MG63 (cell line): Measurements from ENCODE around the gene UST. TPM values are rescaled to one million over a fixed set of nuclear protein-coding genes. Genes with fewer than 3 reads are reported as not detected.

ENCODE experiments used
- DNase-seq: peaks from one replicate; pipeline ENCODE4 v3.0.0-alpha.2; 2020
- H3K27me3 ChIP-seq: fragments of 250-450 bp; sonication (Bioruptor Pico); 2 replicates; pipeline ENCODE4 v1.5.1; 2020; ENCODE audit warnings: mild to moderate bottlenecking, moderate library complexity
- H3K36me3 ChIP-seq: fragments of 250-450 bp; sonication (Bioruptor Pico); 2 replicates; pipeline ENCODE4 v1.5.1; 2020; ENCODE audit warnings: mild to moderate bottlenecking, moderate library complexity
- H3K4me3 ChIP-seq: fragments of 250-450 bp; sonication (Bioruptor Pico); 2 replicates; pipeline ENCODE4 v1.5.1; 2020; ENCODE audit warnings: mild to moderate bottlenecking, moderate library complexity
- H3K9me3 ChIP-seq: fragments of 250-450 bp; sonication (Bioruptor Pico); 2 replicates; pipeline ENCODE4 v1.5.1; 2020; ENCODE audit warnings: mild to moderate bottlenecking, moderate library complexity
- total RNA-seq: library from RNA; depleted of rRNA; stranded (reverse); fragments of >200 nt; shearing (Covaris generic); gene quantifications from 2 replicates; pipeline ENCODE4 v1.2.3, GENCODE V29; 2014; ENCODE audit warnings: low replicate concordance

The UST gene
- total RNA-seq, 1 experiment from 2014 or later, result 22.0 TPM

GRCh38 chr6:148808786-148809304, 62.0 kb downstream of the UST start:
- Histone ChIP-seq H3K4me3 (no peak overlapping the region), H3K9me3 (no peaks in the 10 kb centered on the region), H3K27me3 (no peaks in the 10 kb centered on the region), H3K36me3 (no peaks in the 10 kb centered on the region)
- DNase-seq, result no peak

GRCh38 chr6:148811459-148811858, 64.6 kb downstream of the UST start:
- Histone ChIP-seq H3K27me3 (no peaks in the 10 kb centered on the region), H3K9me3 (no peaks in the 10 kb centered on the region), H3K36me3 (no peaks in the 10 kb centered on the region), H3K4me3 (no peak overlapping the region)
- no peak for DNase-seq

GRCh38 chr6:148814082-148814790, 67.4 kb downstream of the UST start:
- Histone ChIP-seq H3K9me3 (no peaks in the 10 kb centered on the region), H3K27me3 (no peaks in the 10 kb centered on the region), H3K36me3 (no peaks in the 10 kb centered on the region), H3K4me3 (no peak overlapping the region)
- DNase-seq, result no peak

- DNase-seq, result no peak
- Histone ChIP-seq H3K9me3 (no peaks in the 10 kb centered on the region), H3K36me3 (no peaks in the 10 kb centered on the region), H3K27me3 (no peaks in the 10 kb centered on the region), H3K4me3 (no peak overlapping the region)
These were observed 68.0 kb downstream of the UST start for GRCh38 chr6:148814869-148815268.

GRCh38 chr6:148816117-148816516, 69.3 kb downstream of the UST start:
- Histone ChIP-seq H3K9me3 (no peaks in the 10 kb centered on the region), H3K27me3 (no peaks in the 10 kb centered on the region), H3K4me3 (no peak overlapping the region), H3K36me3 (no peaks in the 10 kb centered on the region)
- no peak for DNase-seq

GRCh38 chr6:148817689-148818088, 70.9 kb downstream of the UST start:
- DNase-seq, result no peak
- H3K36me3 ChIP-seq, result no peaks in the 10 kb centered on the region
- no peaks in the 10 kb centered on the region for H3K27me3 ChIP-seq
- no peaks in the 10 kb centered on the region for H3K9me3 ChIP-seq
- H3K4me3 ChIP-seq, result no peak overlapping the region

- DNase-seq, result no peak
- Histone ChIP-seq H3K27me3 (no peaks in the 10 kb centered on the region), H3K4me3 (no peak overlapping the region), H3K9me3 (no peaks in the 10 kb centered on the region), H3K36me3 (no peaks in the 10 kb centered on the region)
These were observed 72.2 kb downstream of the UST start for GRCh38 chr6:148818939-148819575.

GRCh38 chr6:148819852-148820251, 73.0 kb downstream of the UST start:
- no peak overlapping the region for H3K4me3 ChIP-seq
- no peak for DNase-seq
- H3K36me3 ChIP-seq, result no peaks in the 10 kb centered on the region
- no peaks in the 10 kb centered on the region for H3K27me3 ChIP-seq
- H3K9me3 ChIP-seq, result no peaks in the 10 kb centered on the region

GRCh38 chr6:148822819-148823218, 76.0 kb downstream of the UST start:
- no peak overlapping the region for H3K4me3 ChIP-seq
- no peaks in the 10 kb centered on the region for H3K36me3 ChIP-seq
- no peaks in the 10 kb centered on the region for H3K9me3 ChIP-seq
- DNase-seq, result no peak
- H3K27me3 ChIP-seq, result no peaks in the 10 kb centered on the region

GRCh38 chr6:148824291-148824690, 77.5 kb downstream of the UST start:
- DNase-seq, result no peak
- Histone ChIP-seq H3K36me3 (no peaks in the 10 kb centered on the region), H3K4me3 (no peak overlapping the region), H3K9me3 (no peaks in the 10 kb centered on the region), H3K27me3 (no peaks in the 10 kb centered on the region)

- Histone ChIP-seq H3K4me3 (no peak overlapping the region), H3K36me3 (no peaks in the 10 kb centered on the region), H3K9me3 (no peaks in the 10 kb centered on the region), H3K27me3 (no peaks in the 10 kb centered on the region)
- DNase-seq, result no peak
These were observed 78.1 kb downstream of the UST start for GRCh38 chr6:148824960-148825359.

- Histone ChIP-seq H3K27me3 (no peaks in the 10 kb centered on the region), H3K4me3 (no peak overlapping the region), H3K36me3 (no peaks in the 10 kb centered on the region), H3K9me3 (no peaks in the 10 kb centered on the region)
- no peak for DNase-seq
These were observed 78.7 kb downstream of the UST start for GRCh38 chr6:148825492-148825891.

GRCh38 chr6:148827416-148828045, 80.7 kb downstream of the UST start:
- Histone ChIP-seq H3K4me3 (no peak overlapping the region), H3K36me3 (no peaks in the 10 kb centered on the region), H3K9me3 (no peaks in the 10 kb centered on the region), H3K27me3 (no peaks in the 10 kb centered on the region)
- DNase-seq, result no peak

GRCh38 chr6:148828047-148828446, 81.2 kb downstream of the UST start:
- no peaks in the 10 kb centered on the region for H3K36me3 ChIP-seq
- H3K4me3 ChIP-seq, result no peak overlapping the region
- no peaks in the 10 kb centered on the region for H3K9me3 ChIP-seq
- H3K27me3 ChIP-seq, result no peaks in the 10 kb centered on the region
- DNase-seq, result no peak

GRCh38 chr6:148829415-148830101, 82.7 kb downstream of the UST start:
- H3K4me3 ChIP-seq, result no peak overlapping the region
- H3K27me3 ChIP-seq, result no peaks in the 10 kb centered on the region
- no peaks in the 10 kb centered on the region for H3K36me3 ChIP-seq
- H3K9me3 ChIP-seq, result no peaks in the 10 kb centered on the region
- no peak for DNase-seq

GRCh38 chr6:148830614-148831013, 83.8 kb downstream of the UST start:
- DNase-seq, result no peak
- Histone ChIP-seq H3K36me3 (no peaks in the 10 kb centered on the region), H3K27me3 (no peaks in the 10 kb centered on the region), H3K9me3 (no peaks in the 10 kb centered on the region), H3K4me3 (no peak overlapping the region)

GRCh38 chr6:148831064-148831463, 84.2 kb downstream of the UST start:
- H3K27me3 ChIP-seq, result no peaks in the 10 kb centered on the region
- DNase-seq, result no peak
- H3K9me3 ChIP-seq, result no peaks in the 10 kb centered on the region
- no peaks in the 10 kb centered on the region for H3K36me3 ChIP-seq
- no peak overlapping the region for H3K4me3 ChIP-seq
